Measurements from ENCODE around the gene TACC2.

DNA sequence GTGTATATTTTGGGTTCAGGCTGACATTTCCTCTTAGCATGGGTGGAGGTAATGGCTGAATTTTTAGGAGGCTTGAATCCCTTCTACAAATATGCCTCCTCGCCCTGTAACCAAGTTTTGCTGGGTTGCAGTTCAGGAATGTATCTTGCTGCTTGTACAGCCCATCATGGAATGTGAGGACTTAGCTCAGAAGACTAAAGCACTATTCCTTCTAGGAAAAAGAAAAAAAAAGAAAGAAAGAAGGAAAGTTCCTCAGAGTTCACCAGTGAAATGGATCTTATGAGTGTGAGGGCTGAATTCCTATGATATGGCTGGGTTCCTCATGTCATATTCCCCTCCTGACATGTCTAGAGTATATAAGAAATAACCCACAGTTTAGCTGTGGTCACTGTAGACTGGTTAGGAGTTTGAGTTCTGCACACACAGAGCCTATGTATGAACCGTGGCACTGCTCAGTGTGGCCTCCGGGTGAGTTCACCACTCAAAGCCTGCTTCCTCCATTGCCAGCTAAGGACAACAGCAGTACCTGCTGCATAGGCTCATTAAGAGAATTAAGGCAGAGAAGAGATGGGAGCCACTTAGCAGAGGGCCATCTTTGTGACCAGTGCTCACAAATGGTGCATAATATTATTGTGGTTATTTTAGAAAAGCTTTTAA, 114.0 kb downstream of the TACC2 start:
- TF ChIP-seq, protein P1, sequence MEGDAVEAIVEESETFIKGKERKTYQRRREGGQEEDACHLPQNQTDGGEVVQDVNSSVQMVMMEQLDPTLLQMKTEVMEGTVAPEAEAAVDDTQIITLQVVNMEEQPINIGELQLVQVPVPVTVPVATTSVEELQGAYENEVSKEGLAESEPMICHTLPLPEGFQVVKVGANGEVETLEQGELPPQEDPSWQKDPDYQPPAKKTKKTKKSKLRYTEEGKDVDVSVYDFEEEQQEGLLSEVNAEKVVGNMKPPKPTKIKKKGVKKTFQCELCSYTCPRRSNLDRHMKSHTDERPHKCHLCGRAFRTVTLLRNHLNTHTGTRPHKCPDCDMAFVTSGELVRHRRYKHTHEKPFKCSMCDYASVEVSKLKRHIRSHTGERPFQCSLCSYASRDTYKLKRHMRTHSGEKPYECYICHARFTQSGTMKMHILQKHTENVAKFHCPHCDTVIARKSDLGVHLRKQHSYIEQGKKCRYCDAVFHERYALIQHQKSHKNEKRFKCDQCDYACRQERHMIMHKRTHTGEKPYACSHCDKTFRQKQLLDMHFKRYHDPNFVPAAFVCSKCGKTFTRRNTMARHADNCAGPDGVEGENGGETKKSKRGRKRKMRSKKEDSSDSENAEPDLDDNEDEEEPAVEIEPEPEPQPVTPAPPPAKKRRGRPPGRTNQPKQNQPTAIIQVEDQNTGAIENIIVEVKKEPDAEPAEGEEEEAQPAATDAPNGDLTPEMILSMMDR (IDR thresholded peaks at IDR 0.05; ENCODE audit: insufficient read depth, low read length, poor library complexity, severe bottlenecking), result no peak
- no peak for TF ChIP-seq EZH2phosphoT487 (conservative IDR thresholded peaks at IDR 0.05; ENCODE audit: low read length)
